GM23338 (cell line): Measurements from ENCODE around the gene BSCL2. TPM values are rescaled to one million over a fixed set of nuclear protein-coding genes. Genes with fewer than 3 reads are reported as not detected.

Experiments used
- ATAC-seq: fragments of 200-7000 bp; cut with Tn5 transposase; 3 replicates; pipeline ENCODE4 v1.9.1; 2020
- DNase-seq: peaks from one replicate; pipeline ENCODE4 v3.0.0-alpha.2; 2015; ENCODE audit warnings: low spot score
- H2AFZ ChIP-seq: fragments of 200-600 bp; sonication (generic); 2 replicates; pipeline ENCODE4 v1.8.0; 2016; ENCODE audit warnings: antibody characterized with exemption, mild to moderate bottlenecking, moderate library complexity
- H3F3A ChIP-seq: fragments of 200-600 bp; sonication (generic); replicated peaks from 2 replicates; pipeline ENCODE4 v1.8.0; 2017; ENCODE audit warnings: antibody characterized with exemption, mixed run types, low read depth
- H3K27ac ChIP-seq: fragments of 200-600 bp; sonication (generic); 2 replicates; pipeline ENCODE4 v1.6.1; 2016; ENCODE audit warnings: low read depth
- H3K27me3 ChIP-seq: fragments of 200-600 bp; sonication (generic); 2 replicates; pipeline ENCODE4 v1.8.0; 2016; ENCODE audit warnings: mild to moderate bottlenecking, mixed run types, moderate library complexity; ENCODE audit not compliant: insufficient read depth
- H3K36me3 ChIP-seq: fragments of 200-600 bp; sonication (generic); 2 replicates; pipeline ENCODE4 v1.8.0; 2016; ENCODE audit warnings: mild to moderate bottlenecking; ENCODE audit not compliant: insufficient read depth
- H3K4me1 ChIP-seq: fragments of 200-600 bp; sonication (generic); 2 replicates; pipeline ENCODE4 v1.8.0; 2016; ENCODE audit warnings: mild to moderate bottlenecking, moderate library complexity; ENCODE audit not compliant: insufficient read depth
- H3K4me2 ChIP-seq: fragments of 200-600 bp; sonication (generic); 2 replicates; pipeline ENCODE4 v1.7.1; 2017; ENCODE audit warnings: mixed run types
- H3K4me3 ChIP-seq: fragments of 200-600 bp; sonication (generic); 2 replicates; pipeline ENCODE4 v1.6.1; 2016; ENCODE audit warnings: mixed run types
- H3K79me2 ChIP-seq: fragments of 200-600 bp; sonication (generic); replicated peaks from 2 replicates; pipeline ENCODE4 v1.8.0; 2017; ENCODE audit warnings: mild to moderate bottlenecking; ENCODE audit not compliant: insufficient read depth
- H3K9me2 ChIP-seq: fragments of 200-600 bp; sonication (generic); 2 replicates; pipeline ENCODE4 v1.8.0; 2017; ENCODE audit not compliant: insufficient read depth
- H4K20me1 ChIP-seq: fragments of 200-600 bp; sonication (generic); replicated peaks from 2 replicates; pipeline ENCODE4 v1.8.0; 2017; ENCODE audit warnings: mild to moderate bottlenecking; ENCODE audit not compliant: insufficient read depth
- H3K27ac Mint-ChIP-seq: 2 replicates; pipeline ENCODE4 v1.8.0; 2020; ENCODE audit warnings: inconsistent platforms, mild to moderate bottlenecking, moderate library complexity, mixed read lengths
- H3K27me3 Mint-ChIP-seq: 3 replicates; pipeline ENCODE4 v1.8.0; 2022; ENCODE audit warnings: low read depth, mild to moderate bottlenecking, moderate library complexity, mixed read lengths, inconsistent platforms; ENCODE audit not compliant: insufficient read depth, poor library complexity
- H3K36me3 Mint-ChIP-seq: 3 replicates; pipeline ENCODE4 v1.8.0; 2021; ENCODE audit warnings: low read depth, mild to moderate bottlenecking, inconsistent platforms, moderate library complexity, mixed read lengths
- H3K4me1 Mint-ChIP-seq: 3 replicates; pipeline ENCODE4 v1.8.0; 2020; ENCODE audit warnings: mild to moderate bottlenecking, inconsistent platforms, mixed read lengths
- H3K4me3 Mint-ChIP-seq: 3 replicates; pipeline ENCODE4 v1.8.0; 2021; ENCODE audit warnings: moderate library complexity, mild to moderate bottlenecking, inconsistent platforms, mixed read lengths
- H3K9me3 Mint-ChIP-seq: 3 replicates; pipeline ENCODE4 v1.8.0; 2020; ENCODE audit warnings: moderate library complexity, mild to moderate bottlenecking, inconsistent platforms, mixed read lengths
- CREB1 ChIP-seq: fragments of 250-450 bp; sonication (Bioruptor Pico); IDR thresholded peaks from 2 replicates; pipeline ENCODE4 v1.5.0; 2020; ENCODE audit warnings: low read depth, mild to moderate bottlenecking, moderate library complexity
- EZH2 ChIP-seq: fragments of 200-600 bp; sonication (generic); IDR thresholded peaks from one replicate; pipeline ENCODE4 v1.8.0; 2017; ENCODE audit warnings: antibody characterized with exemption, mild to moderate bottlenecking, low read depth; ENCODE audit not compliant: unreplicated experiment
- EZH2phosphoT487 ChIP-seq: fragments of 200-600 bp; sonication (generic); IDR thresholded peaks from one replicate; pipeline ENCODE4 v1.8.1; 2018; ENCODE audit warnings: antibody characterized with exemption; ENCODE audit not compliant: unreplicated experiment
- JUNB ChIP-seq: IDR thresholded peaks from one replicate; pipeline ENCODE4 v1.6.1; 2016; ENCODE audit warnings: antibody characterized with exemption; ENCODE audit not compliant: unreplicated experiment
- NANOG ChIP-seq: IDR thresholded peaks from 2 replicates; pipeline ENCODE4 v1.6.1; 2016; ENCODE audit warnings: antibody characterized with exemption, borderline replicate concordance
- POLR2AphosphoS5 ChIP-seq: IDR thresholded peaks from 2 replicates; pipeline ENCODE4 v1.6.1; 2016; ENCODE audit warnings: antibody characterized with exemption, low read depth
- STAT1 ChIP-seq: IDR thresholded peaks from one replicate; pipeline ENCODE4 v1.6.1; 2016; ENCODE audit warnings: antibody characterized with exemption; ENCODE audit not compliant: unreplicated experiment
- ZNF114 ChIP-seq: fragments of 250-450 bp; sonication (Bioruptor Pico); IDR thresholded peaks from 2 replicates; pipeline ENCODE4 v1.5.0; 2020; ENCODE audit warnings: mild to moderate bottlenecking, moderate library complexity
- ZNF331 ChIP-seq: fragments of 250-450 bp; sonication (Bioruptor Pico); IDR thresholded peaks from 2 replicates; pipeline ENCODE4 v1.5.0; 2020; ENCODE audit warnings: low read depth, mild to moderate bottlenecking, moderate library complexity
- long read RNA-seq: library from polyadenylated mRNA; unstranded; transcript quantifications from one replicate; pipeline ENCODE4 v2.0.0, GENCODE V29; 2020; ENCODE audit not compliant: unreplicated experiment
- polyA plus RNA-seq: library from polyadenylated mRNA; unstranded; fragments of >200 nt; fragmentation: Nextera tagmentation; extraction: Ambion mirVana; gene quantifications from 2 replicates; pipeline ENCODE4 v1.2.1, GENCODE V29; 2016
- total RNA-seq: library from RNA; depleted of rRNA; stranded (reverse); fragments of >200 nt; shearing (Covaris generic); gene quantifications from 2 replicates; pipeline ENCODE4 v1.2.3, GENCODE V29; 2014; rRNA removed
- TF ChIP-seq, protein P1 (sequence below), 2 experiments: fragments of 200-600 bp in 1 of 2; sonication (generic) in 1 of 2; conservative IDR thresholded peaks; 2 replicates each; pipeline versions ENCODE4 v1.5.1 to v1.6.1; 2016 to 2017; ENCODE audit warnings: antibody characterized with exemption in 2 of 2, low read depth in 2 of 2, mild to moderate bottlenecking in 2 of 2, moderate library complexity in 1 of 2
- TF ChIP-seq, protein P2 (sequence below): fragments of 250-450 bp; sonication (Bioruptor Pico); IDR thresholded peaks from 2 replicates; pipeline ENCODE4 v1.5.0; 2020; ENCODE audit warnings: mild to moderate bottlenecking, moderate library complexity
- TF ChIP-seq, protein P3 (sequence below): IDR thresholded peaks from 2 replicates; pipeline ENCODE4 v1.6.1; 2016; ENCODE audit warnings: antibody characterized with exemption
- TF ChIP-seq, protein P4 (sequence below): IDR thresholded peaks from one replicate; pipeline ENCODE4 v1.6.1; 2018; ENCODE audit warnings: antibody characterized with exemption; ENCODE audit not compliant: unreplicated experiment

BSCL2 gene
- total RNA-seq (49.0 and 60.2 TPM in 2 replicates), polyA plus RNA-seq (81.7 and 91.5 TPM in 2 replicates)
- long read RNA-seq, transcript BSCL2-207 (11 exons, 1,516 nt) = major isoform, 27 of 94 reads
- long read RNA-seq, transcript BSCL2-203 (11 exons, 1,683 nt) = major isoform, 27 of 94 reads
- long read RNA-seq, partial matches to known transcripts = 6 of 94 reads
- long read RNA-seq, other reads (novel, unspliced or antisense) = 22 of 94 reads

DNA sequence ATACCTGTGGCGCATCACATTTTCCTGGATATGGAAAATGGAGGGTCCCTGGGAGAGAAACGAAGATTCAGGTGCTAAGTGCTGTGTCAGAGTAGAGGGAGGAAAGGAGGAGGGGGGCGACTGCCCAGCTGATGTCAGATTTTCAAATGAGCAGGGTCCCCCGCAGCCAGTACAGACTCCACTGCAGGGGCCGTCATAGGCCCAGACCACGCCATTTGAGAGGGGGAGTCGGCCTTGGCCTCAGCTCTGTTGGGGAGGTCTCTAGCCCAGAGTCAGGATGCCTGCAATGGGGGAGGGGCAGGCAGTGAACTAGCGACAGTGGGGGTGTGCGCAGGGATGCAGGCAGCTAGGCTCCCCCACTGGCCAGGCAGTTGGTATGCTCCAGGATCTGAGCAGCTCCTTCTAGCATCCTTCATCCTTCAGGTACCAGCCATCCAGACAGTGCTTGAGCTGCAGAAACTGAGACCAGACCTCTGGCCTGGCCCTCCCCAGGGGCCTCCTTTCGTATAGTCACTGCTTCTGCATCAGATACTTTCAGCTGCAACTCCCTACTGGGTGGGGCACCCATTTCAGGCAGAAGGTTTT, at the start of gene BSCL2, which contains the start of gene GNG3:
Gene BSCL2, minus strand, starts transcription at position 148 of the 585 bp plus-strand sequence. CDS start 229 bp downstream, outside the sequence.
Gene GNG3, plus strand, starts transcription at position 400 of the 585 bp plus-strand sequence. CDS start 620 bp downstream, outside the sequence.
- H3F3A ChIP-seq = peaks cover 54% of the 10 kb centered on the region
- peaks cover 27% of the 10 kb centered on the region for H3K27me3 Mint-ChIP-seq
- H3K9me3 Mint-ChIP-seq = no peaks in the 10 kb centered on the region
- H3K36me3 Mint-ChIP-seq = peaks cover 37% of the 10 kb centered on the region
- peak within 1 kb of the TSS; percentile 95 for H3K27ac Mint-ChIP-seq
- H3K27ac ChIP-seq = peak within 1 kb of the TSS; percentile 60
- H4K20me1 ChIP-seq = no peaks in the 10 kb centered on the region; the same call in 1 of the 2 replicates
- H3K9me2 ChIP-seq = no peaks in the 10 kb centered on the region
- H3K36me3 ChIP-seq = peaks cover 13% of the 10 kb centered on the region
- peak within 1 kb of the TSS; percentile 92 for H3K4me3 Mint-ChIP-seq
- H3K4me3 ChIP-seq = peak within 1 kb of the TSS; percentile 82
- H3K79me2 ChIP-seq = peaks cover 9% of the 10 kb centered on the region
- peak; percentile 62 for ATAC-seq
- no peaks in the 10 kb centered on the region for H3K27me3 ChIP-seq
- peaks cover 36% of the 10 kb centered on the region for H3K4me1 Mint-ChIP-seq
- TF ChIP-seq POLR2AphosphoS5 (peak; percentile 69), ZNF114 (no peak), JUNB (no peak), CREB1 (CRISPR knock-in tag) (peak; percentile 84), ZNF331 (no peak), EZH2 (no peak), STAT1 (no peak), EZH2phosphoT487 (no peak), NANOG (no peak)
- TF ChIP-seq, protein P1, sequence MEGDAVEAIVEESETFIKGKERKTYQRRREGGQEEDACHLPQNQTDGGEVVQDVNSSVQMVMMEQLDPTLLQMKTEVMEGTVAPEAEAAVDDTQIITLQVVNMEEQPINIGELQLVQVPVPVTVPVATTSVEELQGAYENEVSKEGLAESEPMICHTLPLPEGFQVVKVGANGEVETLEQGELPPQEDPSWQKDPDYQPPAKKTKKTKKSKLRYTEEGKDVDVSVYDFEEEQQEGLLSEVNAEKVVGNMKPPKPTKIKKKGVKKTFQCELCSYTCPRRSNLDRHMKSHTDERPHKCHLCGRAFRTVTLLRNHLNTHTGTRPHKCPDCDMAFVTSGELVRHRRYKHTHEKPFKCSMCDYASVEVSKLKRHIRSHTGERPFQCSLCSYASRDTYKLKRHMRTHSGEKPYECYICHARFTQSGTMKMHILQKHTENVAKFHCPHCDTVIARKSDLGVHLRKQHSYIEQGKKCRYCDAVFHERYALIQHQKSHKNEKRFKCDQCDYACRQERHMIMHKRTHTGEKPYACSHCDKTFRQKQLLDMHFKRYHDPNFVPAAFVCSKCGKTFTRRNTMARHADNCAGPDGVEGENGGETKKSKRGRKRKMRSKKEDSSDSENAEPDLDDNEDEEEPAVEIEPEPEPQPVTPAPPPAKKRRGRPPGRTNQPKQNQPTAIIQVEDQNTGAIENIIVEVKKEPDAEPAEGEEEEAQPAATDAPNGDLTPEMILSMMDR (conservative IDR thresholded peaks at IDR 0.05; ENCODE audit: low read depth in 2 of 2) = no peak
- TF ChIP-seq, protein P2, sequence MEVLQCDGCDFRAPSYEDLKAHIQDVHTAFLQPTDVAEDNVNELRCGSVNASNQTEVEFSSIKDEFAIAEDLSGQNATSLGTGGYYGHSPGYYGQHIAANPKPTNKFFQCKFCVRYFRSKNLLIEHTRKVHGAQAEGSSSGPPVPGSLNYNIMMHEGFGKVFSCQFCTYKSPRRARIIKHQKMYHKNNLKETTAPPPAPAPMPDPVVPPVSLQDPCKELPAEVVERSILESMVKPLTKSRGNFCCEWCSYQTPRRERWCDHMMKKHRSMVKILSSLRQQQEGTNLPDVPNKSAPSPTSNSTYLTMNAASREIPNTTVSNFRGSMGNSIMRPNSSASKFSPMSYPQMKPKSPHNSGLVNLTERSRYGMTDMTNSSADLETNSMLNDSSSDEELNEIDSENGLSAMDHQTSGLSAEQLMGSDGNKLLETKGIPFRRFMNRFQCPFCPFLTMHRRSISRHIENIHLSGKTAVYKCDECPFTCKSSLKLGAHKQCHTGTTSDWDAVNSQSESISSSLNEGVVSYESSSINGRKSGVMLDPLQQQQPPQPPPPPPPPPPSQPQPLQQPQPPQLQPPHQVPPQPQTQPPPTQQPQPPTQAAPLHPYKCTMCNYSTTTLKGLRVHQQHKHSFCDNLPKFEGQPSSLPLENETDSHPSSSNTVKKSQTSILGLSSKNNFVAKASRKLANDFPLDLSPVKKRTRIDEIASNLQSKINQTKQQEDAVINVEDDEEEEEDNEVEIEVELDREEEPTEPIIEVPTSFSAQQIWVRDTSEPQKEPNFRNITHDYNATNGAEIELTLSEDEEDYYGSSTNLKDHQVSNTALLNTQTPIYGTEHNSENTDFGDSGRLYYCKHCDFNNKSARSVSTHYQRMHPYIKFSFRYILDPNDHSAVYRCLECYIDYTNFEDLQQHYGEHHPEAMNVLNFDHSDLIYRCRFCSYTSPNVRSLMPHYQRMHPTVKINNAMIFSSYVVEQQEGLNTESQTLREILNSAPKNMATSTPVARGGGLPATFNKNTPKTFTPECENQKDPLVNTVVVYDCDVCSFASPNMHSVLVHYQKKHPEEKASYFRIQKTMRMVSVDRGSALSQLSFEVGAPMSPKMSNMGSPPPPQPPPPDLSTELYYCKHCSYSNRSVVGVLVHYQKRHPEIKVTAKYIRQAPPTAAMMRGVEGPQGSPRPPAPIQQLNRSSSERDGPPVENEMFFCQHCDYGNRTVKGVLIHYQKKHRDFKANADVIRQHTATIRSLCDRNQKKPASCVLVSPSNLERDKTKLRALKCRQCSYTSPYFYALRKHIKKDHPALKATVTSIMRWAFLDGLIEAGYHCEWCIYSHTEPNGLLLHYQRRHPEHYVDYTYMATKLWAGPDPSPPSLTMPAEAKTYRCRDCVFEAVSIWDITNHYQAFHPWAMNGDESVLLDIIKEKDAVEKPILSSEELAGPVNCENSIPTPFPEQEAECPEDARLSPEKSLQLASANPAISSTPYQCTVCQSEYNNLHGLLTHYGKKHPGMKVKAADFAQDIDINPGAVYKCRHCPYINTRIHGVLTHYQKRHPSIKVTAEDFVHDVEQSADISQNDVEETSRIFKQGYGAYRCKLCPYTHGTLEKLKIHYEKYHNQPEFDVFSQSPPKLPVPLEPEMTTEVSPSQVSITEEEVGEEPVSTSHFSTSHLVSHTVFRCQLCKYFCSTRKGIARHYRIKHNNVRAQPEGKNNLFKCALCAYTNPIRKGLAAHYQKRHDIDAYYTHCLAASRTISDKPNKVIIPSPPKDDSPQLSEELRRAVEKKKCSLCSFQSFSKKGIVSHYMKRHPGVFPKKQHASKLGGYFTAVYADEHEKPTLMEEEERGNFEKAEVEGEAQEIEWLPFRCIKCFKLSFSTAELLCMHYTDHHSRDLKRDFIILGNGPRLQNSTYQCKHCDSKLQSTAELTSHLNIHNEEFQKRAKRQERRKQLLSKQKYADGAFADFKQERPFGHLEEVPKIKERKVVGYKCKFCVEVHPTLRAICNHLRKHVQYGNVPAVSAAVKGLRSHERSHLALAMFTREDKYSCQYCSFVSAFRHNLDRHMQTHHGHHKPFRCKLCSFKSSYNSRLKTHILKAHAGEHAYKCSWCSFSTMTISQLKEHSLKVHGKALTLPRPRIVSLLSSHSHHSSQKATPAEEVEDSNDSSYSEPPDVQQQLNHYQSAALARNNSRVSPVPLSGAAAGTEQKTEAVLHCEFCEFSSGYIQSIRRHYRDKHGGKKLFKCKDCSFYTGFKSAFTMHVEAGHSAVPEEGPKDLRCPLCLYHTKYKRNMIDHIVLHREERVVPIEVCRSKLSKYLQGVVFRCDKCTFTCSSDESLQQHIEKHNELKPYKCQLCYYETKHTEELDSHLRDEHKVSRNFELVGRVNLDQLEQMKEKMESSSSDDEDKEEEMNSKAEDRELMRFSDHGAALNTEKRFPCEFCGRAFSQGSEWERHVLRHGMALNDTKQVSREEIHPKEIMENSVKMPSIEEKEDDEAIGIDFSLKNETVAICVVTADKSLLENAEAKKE (CRISPR knock-in tag) = peak; percentile 81; the same call in 1 of the 2 replicates
- TF ChIP-seq, protein P3, sequence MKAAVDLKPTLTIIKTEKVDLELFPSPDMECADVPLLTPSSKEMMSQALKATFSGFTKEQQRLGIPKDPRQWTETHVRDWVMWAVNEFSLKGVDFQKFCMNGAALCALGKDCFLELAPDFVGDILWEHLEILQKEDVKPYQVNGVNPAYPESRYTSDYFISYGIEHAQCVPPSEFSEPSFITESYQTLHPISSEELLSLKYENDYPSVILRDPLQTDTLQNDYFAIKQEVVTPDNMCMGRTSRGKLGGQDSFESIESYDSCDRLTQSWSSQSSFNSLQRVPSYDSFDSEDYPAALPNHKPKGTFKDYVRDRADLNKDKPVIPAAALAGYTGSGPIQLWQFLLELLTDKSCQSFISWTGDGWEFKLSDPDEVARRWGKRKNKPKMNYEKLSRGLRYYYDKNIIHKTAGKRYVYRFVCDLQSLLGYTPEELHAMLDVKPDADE = peak; percentile 50; the same call in 1 of the 2 replicates
- TF ChIP-seq, protein P4, sequence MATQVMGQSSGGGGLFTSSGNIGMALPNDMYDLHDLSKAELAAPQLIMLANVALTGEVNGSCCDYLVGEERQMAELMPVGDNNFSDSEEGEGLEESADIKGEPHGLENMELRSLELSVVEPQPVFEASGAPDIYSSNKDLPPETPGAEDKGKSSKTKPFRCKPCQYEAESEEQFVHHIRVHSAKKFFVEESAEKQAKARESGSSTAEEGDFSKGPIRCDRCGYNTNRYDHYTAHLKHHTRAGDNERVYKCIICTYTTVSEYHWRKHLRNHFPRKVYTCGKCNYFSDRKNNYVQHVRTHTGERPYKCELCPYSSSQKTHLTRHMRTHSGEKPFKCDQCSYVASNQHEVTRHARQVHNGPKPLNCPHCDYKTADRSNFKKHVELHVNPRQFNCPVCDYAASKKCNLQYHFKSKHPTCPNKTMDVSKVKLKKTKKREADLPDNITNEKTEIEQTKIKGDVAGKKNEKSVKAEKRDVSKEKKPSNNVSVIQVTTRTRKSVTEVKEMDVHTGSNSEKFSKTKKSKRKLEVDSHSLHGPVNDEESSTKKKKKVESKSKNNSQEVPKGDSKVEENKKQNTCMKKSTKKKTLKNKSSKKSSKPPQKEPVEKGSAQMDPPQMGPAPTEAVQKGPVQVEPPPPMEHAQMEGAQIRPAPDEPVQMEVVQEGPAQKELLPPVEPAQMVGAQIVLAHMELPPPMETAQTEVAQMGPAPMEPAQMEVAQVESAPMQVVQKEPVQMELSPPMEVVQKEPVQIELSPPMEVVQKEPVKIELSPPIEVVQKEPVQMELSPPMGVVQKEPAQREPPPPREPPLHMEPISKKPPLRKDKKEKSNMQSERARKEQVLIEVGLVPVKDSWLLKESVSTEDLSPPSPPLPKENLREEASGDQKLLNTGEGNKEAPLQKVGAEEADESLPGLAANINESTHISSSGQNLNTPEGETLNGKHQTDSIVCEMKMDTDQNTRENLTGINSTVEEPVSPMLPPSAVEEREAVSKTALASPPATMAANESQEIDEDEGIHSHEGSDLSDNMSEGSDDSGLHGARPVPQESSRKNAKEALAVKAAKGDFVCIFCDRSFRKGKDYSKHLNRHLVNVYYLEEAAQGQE = no peak
- no peak within 1 kb of the TSS for H2AFZ ChIP-seq
- peaks cover 28% of the 10 kb centered on the region for H3K4me1 ChIP-seq
- peak; percentile 99 for DNase-seq
- peak within 1 kb of the TSS; percentile 95 for H3K4me2 ChIP-seq
